ENCODE results near the gene ENTPD7. TPM values are rescaled to one million over a fixed set of nuclear protein-coding genes. Genes with fewer than 3 reads are reported as not detected.

ENTPD7 gene
- total and polyA plus RNA-seq, 9 of the 15 experiments (the other 6 are each of a cell fraction or from before 2014, with no cell fraction given) = 1.4 to 13.9 (median 8.5) TPM

DNA sequence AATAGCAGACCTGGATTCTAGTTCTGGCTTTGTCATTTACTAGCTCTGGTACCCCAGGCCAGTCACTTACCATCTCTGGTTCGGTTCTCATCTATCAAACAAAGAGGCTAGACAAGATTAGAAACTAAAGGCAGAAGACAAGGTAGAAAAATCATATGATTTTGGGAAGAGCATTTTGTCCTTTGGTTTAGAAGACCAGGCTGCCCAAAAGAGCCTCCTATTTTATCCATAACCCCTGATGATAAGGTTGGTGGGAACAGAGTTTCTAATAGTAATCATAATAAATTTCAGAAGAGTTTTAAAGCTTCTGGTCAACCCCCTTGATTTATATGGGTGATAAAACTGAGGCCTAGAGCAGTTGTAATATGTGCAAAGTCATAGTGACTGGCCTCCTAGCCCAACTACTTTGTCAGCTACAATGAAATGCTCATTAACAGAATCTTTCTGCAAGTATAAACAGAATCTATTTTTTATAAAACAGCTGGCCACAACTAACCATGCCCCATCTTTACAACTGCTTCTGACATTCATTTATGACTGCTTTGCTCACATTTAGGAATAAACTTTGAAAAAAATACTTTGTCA, 49.2 kb downstream of the ENTPD7 start (continued):
- TF ChIP-seq, protein P1, sequence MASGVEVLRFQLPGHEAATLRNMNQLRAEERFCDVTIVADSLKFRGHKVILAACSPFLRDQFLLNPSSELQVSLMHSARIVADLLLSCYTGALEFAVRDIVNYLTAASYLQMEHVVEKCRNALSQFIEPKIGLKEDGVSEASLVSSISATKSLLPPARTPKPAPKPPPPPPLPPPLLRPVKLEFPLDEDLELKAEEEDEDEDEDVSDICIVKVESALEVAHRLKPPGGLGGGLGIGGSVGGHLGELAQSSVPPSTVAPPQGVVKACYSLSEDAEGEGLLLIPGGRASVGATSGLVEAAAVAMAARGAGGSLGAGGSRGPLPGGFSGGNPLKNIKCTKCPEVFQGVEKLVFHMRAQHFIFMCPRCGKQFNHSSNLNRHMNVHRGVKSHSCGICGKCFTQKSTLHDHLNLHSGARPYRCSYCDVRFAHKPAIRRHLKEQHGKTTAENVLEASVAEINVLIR (CRISPR knock-in tag; IDR thresholded peaks at IDR 0.05) = no peak
- TF ChIP-seq GATAD2B (IDR thresholded peaks at IDR 0.05; ENCODE audit: borderline replicate concordance) = no peak
- no peak for TF ChIP-seq TOE1 (IDR thresholded peaks at IDR 0.05; ENCODE audit: borderline replicate concordance)
- no peak for TF ChIP-seq TOE1 (CRISPR knock-in tag; IDR thresholded peaks at IDR 0.05; ENCODE audit: borderline replicate concordance, low read depth)
- TF ChIP-seq NCOA1 (IDR thresholded peaks at IDR 0.05; ENCODE audit: low read depth) = no peak
- no peak for TF ChIP-seq SIRT6 (IDR thresholded peaks at IDR 0.05; ENCODE audit: low read depth, low read length)
- TF ChIP-seq, protein P2, sequence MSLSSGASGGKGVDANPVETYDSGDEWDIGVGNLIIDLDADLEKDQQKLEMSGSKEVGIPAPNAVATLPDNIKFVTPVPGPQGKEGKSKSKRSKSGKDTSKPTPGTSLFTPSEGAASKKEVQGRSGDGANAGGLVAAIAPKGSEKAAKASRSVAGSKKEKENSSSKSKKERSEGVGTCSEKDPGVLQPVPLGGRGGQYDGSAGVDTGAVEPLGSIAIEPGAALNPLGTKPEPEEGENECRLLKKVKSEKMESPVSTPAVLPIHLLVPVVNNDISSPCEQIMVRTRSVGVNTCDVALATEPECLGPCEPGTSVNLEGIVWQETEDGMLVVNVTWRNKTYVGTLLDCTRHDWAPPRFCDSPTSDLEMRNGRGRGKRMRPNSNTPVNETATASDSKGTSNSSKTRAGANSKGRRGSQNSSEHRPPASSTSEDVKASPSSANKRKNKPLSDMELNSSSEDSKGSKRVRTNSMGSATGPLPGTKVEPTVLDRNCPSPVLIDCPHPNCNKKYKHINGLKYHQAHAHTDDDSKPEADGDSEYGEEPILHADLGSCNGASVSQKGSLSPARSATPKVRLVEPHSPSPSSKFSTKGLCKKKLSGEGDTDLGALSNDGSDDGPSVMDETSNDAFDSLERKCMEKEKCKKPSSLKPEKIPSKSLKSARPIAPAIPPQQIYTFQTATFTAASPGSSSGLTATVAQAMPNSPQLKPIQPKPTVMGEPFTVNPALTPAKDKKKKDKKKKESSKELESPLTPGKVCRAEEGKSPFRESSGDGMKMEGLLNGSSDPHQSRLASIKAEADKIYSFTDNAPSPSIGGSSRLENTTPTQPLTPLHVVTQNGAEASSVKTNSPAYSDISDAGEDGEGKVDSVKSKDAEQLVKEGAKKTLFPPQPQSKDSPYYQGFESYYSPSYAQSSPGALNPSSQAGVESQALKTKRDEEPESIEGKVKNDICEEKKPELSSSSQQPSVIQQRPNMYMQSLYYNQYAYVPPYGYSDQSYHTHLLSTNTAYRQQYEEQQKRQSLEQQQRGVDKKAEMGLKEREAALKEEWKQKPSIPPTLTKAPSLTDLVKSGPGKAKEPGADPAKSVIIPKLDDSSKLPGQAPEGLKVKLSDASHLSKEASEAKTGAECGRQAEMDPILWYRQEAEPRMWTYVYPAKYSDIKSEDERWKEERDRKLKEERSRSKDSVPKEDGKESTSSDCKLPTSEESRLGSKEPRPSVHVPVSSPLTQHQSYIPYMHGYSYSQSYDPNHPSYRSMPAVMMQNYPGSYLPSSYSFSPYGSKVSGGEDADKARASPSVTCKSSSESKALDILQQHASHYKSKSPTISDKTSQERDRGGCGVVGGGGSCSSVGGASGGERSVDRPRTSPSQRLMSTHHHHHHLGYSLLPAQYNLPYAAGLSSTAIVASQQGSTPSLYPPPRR (CRISPR knock-in tag; IDR thresholded peaks at IDR 0.05; ENCODE audit: borderline replicate concordance) = no peak
- TF ChIP-seq C11orf30 (IDR thresholded peaks at IDR 0.05; ENCODE audit: low read depth) = peak; percentile 90
- TF ChIP-seq PHF20 (IDR thresholded peaks at IDR 0.05; ENCODE audit: partially characterized antibody) = no peak
- TF ChIP-seq NR4A1 (CRISPR knock-in tag; IDR thresholded peaks at IDR 0.05) = no peak
- TF ChIP-seq NR4A1 (tag; IDR thresholded peaks at IDR 0.05) = no peak
- TF ChIP-seq, protein P3, sequence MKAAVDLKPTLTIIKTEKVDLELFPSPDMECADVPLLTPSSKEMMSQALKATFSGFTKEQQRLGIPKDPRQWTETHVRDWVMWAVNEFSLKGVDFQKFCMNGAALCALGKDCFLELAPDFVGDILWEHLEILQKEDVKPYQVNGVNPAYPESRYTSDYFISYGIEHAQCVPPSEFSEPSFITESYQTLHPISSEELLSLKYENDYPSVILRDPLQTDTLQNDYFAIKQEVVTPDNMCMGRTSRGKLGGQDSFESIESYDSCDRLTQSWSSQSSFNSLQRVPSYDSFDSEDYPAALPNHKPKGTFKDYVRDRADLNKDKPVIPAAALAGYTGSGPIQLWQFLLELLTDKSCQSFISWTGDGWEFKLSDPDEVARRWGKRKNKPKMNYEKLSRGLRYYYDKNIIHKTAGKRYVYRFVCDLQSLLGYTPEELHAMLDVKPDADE (conservative IDR thresholded peaks at IDR 0.05; ENCODE audit: control insufficient read depth, low read depth, low read length) = no peak
